Left hindlimb (tissue), 1 donor: ENCODE results near the gene GGA1.

ENCODE experiments used
- DNase-seq: peaks from one replicate; pipeline ENCODE4 v3.0.0-alpha.2; 2018

Gene GGA1

GRCh38 chr22:37632174-37633088, 23.8 kb downstream of the GGA1 start:
- peak; percentile 42 for DNase-seq

- DNase-seq, result no peak
Measured at GRCh38 chr22:37633089-37633624, 24.5 kb downstream of the GGA1 start.

GRCh38 chr22:37633625-37634416, 25.2 kb downstream of the GGA1 start:
- peak; percentile 96 for DNase-seq

- no peak for DNase-seq
Measured at GRCh38 chr22:37634417-37634924, 25.8 kb downstream of the GGA1 start.

GRCh38 chr22:37635157-37635556, 26.5 kb downstream of the GGA1 start:
- no peak for DNase-seq

GRCh38 chr22:37636186-37636948, 27.7 kb downstream of the GGA1 start:
- DNase-seq, result peak; percentile 69

- no peak for DNase-seq
Measured at GRCh38 chr22:37636949-37637273, 28.3 kb downstream of the GGA1 start.

- no peak for DNase-seq
Measured at GRCh38 chr22:37638391-37639069, 29.9 kb downstream of the GGA1 start.

- peak; percentile 77 for DNase-seq
Measured at GRCh38 chr22:37639070-37639760, 30.6 kb downstream of the GGA1 start, which contains the start of gene SH3BP1. Gene SH3BP1 (plus strand): TSS chr22:37639669. CDS start chr22:37639788, 119 bp downstream.

- no peak for DNase-seq
Measured at GRCh38 chr22:37639771-37640590, 31.3 kb downstream of the GGA1 start.

- no peak for DNase-seq
Measured at GRCh38 chr22:37640591-37641560, 32.2 kb downstream of the GGA1 start.

- DNase-seq, result no peak
Measured at GRCh38 chr22:37641561-37641949, 32.9 kb downstream of the GGA1 start.

- peak; percentile 86 for DNase-seq
Measured at GRCh38 chr22:37643225-37643847, 34.7 kb downstream of the GGA1 start.

- DNase-seq, result no peak
Measured at GRCh38 chr22:37647317-37647716, 38.7 kb downstream of the GGA1 start.

- no peak for DNase-seq
Measured at GRCh38 chr22:37647928-37648327, 39.3 kb downstream of the GGA1 start.

GRCh38 chr22:37650463-37651136, 42.0 kb downstream of the GGA1 start:
- no peak for DNase-seq

- DNase-seq, result no peak
Measured at GRCh38 chr22:37654563-37655251, 46.1 kb downstream of the GGA1 start.

- DNase-seq, result no peak
Measured at GRCh38 chr22:37655252-37655563, 46.6 kb downstream of the GGA1 start.
